ENCODE results near the gene ZNF213. TPM values are rescaled to one million over a fixed set of nuclear protein-coding genes. Genes with fewer than 3 reads are reported as not detected.

Gene ZNF213
- total RNA-seq, 1 donor from 2014 or later, result 13.4 TPM

DNA sequence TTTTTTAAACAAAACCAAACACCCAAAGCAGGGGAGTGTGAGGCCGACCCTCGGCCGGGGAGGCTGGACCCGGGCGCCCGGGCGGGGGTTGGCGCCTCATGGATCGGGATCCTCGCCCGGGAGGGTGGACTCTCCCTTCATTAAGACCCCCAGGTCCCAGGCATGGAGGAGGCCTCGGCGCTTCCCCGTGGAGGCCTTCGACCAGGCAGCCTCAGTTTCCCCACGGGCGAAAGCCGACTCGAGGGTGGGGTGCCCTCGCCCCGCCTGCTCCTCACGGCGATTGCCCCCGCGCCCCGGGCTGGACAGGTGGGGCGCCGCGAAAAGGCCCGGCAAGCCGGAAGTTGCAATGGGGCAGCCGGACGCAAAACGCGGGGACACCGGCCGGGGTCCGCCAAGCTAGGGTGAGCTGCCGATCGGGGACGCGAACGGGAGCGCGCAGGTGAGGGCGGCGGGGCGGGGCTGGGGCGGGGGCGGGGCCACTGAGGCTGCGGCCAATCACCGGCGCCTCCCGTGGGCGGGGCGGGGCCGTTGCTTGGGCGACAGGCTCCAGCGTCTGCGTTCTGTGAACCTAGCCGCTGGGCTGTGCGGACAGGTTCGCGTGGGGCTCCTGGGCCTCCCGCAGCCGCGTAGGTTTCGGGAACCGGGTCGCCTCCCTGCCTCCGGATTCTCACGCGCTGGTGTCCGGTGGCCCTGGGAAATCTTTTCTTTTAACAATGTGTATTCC is 28.5 kb upstream of the ZNF213 start:
- TF ChIP-seq CTCF (IDR thresholded peaks at IDR 0.05), result no peak
- Mint-ChIP-seq H3K27ac (ENCODE audit: unreplicated experiment) (peak overlapping the region; percentile 73), H3K4me1 (ENCODE audit: unreplicated experiment) (peaks cover 20% of the 10 kb centered on the region), H3K27me3 (ENCODE audit: unreplicated experiment) (no peaks in the 10 kb centered on the region), H3K9me3 (ENCODE audit: unreplicated experiment) (no peaks in the 10 kb centered on the region), H3K4me3 (ENCODE audit: unreplicated experiment) (peak overlapping the region; percentile 78), H3K36me3 (ENCODE audit: unreplicated experiment) (no peaks in the 10 kb centered on the region)
- peak; percentile 97 for DNase-seq (ENCODE audit: extremely low spot score, unreplicated experiment)

DNA sequence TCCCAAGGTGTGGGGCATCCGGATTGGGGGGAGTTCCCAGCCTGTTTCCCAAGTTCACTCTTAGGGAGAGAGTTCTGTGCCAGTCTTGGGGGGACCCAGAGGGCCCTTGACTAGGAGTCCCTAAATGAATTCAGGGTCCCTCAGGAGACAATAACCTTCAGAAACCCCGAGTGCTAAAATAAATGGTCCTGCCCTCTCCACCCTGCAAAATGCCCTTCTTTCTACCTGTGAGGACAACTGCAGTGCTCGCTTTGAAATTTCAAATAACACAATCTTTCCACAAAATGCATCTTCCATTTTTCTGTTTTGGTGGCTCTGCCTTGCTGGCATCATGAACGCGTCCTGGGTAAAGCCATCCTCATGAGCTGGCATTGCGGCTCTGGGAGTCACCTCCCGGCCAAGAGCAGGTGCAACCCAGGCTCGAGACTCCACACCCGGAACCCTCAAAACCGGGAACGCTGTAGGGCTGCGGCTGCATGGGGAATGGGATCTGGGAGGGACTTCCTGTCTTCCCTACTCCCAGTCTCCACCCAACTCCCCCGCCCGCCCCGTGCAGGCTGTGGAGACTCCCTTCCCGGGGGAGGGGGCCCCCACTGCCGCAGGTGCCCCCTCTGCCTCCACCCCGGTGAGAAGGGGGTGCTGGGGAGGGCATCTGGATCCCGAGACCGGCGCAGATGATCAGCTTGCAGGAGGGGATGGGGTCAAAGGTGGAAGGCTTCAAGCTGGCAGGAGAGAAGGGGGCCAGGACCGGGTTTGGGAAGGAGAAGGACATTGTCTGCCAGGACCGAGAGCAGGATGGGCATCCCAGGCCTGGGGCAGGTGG is 22.6 kb upstream of the ZNF213 start, which contains the start of gene ZNF205:
ZNF205 (plus strand) TSS at position 529 of the 823 bp plus-strand sequence. CDS start 845 bp downstream, outside the sequence.
- no peak for DNase-seq (ENCODE audit: extremely low spot score, unreplicated experiment)
- H3K4me1 Mint-ChIP-seq (ENCODE audit: unreplicated experiment), result peaks cover 28% of the 10 kb centered on the region

GRCh38 chr16:3112881-3113574 is 21.8 kb upstream of the ZNF213 start:
- H3K27ac Mint-ChIP-seq (ENCODE audit: unreplicated experiment), result peak overlapping the region; percentile 56
- H3K36me3 Mint-ChIP-seq (ENCODE audit: unreplicated experiment), result peaks cover 2% of the 10 kb centered on the region
- peak overlapping the region; percentile 85 for H3K4me3 Mint-ChIP-seq (ENCODE audit: unreplicated experiment)
- no peaks in the 10 kb centered on the region for H3K9me3 Mint-ChIP-seq (ENCODE audit: unreplicated experiment)
- TF ChIP-seq CTCF (IDR thresholded peaks at IDR 0.05), result no peak
- no peaks in the 10 kb centered on the region for H3K27me3 Mint-ChIP-seq (ENCODE audit: unreplicated experiment)
- H3K4me1 Mint-ChIP-seq (ENCODE audit: unreplicated experiment), result peaks cover 25% of the 10 kb centered on the region
- DNase-seq (ENCODE audit: extremely low spot score, unreplicated experiment), result no peak

More for the DNA sequence above, 22.6 kb upstream of the ZNF213 start, which contains the start of gene ZNF205:
- H3K4me3 Mint-ChIP-seq (ENCODE audit: unreplicated experiment), result peak within 1 kb of the TSS; percentile 85
- peak within 1 kb of the TSS; percentile 68 for H3K27ac Mint-ChIP-seq (ENCODE audit: unreplicated experiment)
- H3K27me3 Mint-ChIP-seq (ENCODE audit: unreplicated experiment), result no peaks in the 10 kb centered on the region
- H3K9me3 Mint-ChIP-seq (ENCODE audit: unreplicated experiment), result no peaks in the 10 kb centered on the region
- H3K36me3 Mint-ChIP-seq (ENCODE audit: unreplicated experiment), result peaks cover 2% of the 10 kb centered on the region
- no peak for TF ChIP-seq CTCF (IDR thresholded peaks at IDR 0.05)

DNA sequence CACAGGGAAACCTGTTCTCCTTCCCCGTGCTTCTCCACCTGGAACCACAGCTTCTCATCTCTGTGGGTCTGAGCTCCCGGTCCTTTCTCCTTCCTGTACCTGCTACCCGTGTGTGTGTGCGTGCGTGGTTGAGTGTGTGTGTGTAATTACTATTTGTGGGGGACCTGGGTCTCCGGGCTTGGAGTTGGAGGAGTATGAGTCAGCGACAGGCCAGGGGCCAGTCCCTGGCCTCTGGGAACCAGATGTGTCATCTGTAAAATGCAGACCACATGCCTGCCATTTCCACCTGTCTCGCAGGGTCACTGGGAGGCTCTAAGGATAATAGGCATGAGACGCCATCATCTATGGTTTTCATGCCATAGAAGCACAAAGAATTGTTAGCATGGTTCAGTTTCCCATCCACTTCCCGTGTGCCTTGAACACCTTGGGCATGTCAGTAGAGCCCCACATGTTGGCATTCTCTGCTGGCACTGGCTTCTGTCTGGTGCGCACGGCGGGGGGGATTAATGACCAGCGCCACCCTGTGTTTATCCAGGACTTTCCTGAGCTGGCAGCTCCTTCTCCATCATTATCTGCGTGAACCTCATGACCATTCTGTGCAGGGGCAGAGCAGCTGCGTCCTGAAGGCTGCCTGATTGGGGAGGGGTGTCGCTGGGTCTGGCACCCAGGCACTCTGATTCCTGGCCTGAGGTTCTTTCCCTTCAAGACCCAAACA is 20.9 kb upstream of the ZNF213 start:
- no peak for TF ChIP-seq CTCF (IDR thresholded peaks at IDR 0.05)
- no peaks in the 10 kb centered on the region for H3K27me3 Mint-ChIP-seq (ENCODE audit: unreplicated experiment)
- peak overlapping the region; percentile 85 for H3K4me3 Mint-ChIP-seq (ENCODE audit: unreplicated experiment)
- H3K36me3 Mint-ChIP-seq (ENCODE audit: unreplicated experiment), result peaks cover 6% of the 10 kb centered on the region
- H3K4me1 Mint-ChIP-seq (ENCODE audit: unreplicated experiment), result peaks cover 25% of the 10 kb centered on the region
- H3K9me3 Mint-ChIP-seq (ENCODE audit: unreplicated experiment), result no peaks in the 10 kb centered on the region
- no peak for DNase-seq (ENCODE audit: extremely low spot score, unreplicated experiment)
- H3K27ac Mint-ChIP-seq (ENCODE audit: unreplicated experiment), result peak overlapping the region; percentile 56
